GM23338 (cell line): ENCODE data around the gene OPALIN.

Experiments
- CREB1 ChIP-seq: fragments of 250-450 bp; sonication (Bioruptor Pico); IDR thresholded peaks from 2 replicates; pipeline ENCODE4 v1.5.0; 2020; ENCODE audit warnings: low read depth, mild to moderate bottlenecking, moderate library complexity
- CTCF ChIP-seq, 2 experiments: fragments of 200-600 bp in 1 of 2; sonication (generic) in 1 of 2; conservative IDR thresholded peaks; 2 replicates each; pipeline versions ENCODE4 v1.5.1 to v1.6.1; 2016 to 2017; ENCODE audit warnings: antibody characterized with exemption in 2 of 2, low read depth in 2 of 2, mild to moderate bottlenecking in 2 of 2, moderate library complexity in 1 of 2
- EZH2 ChIP-seq: fragments of 200-600 bp; sonication (generic); IDR thresholded peaks from one replicate; pipeline ENCODE4 v1.8.0; 2017; ENCODE audit warnings: antibody characterized with exemption, mild to moderate bottlenecking, low read depth; ENCODE audit not compliant: unreplicated experiment
- EZH2phosphoT487 ChIP-seq: fragments of 200-600 bp; sonication (generic); IDR thresholded peaks from one replicate; pipeline ENCODE4 v1.8.1; 2018; ENCODE audit warnings: antibody characterized with exemption; ENCODE audit not compliant: unreplicated experiment
- JUNB ChIP-seq: IDR thresholded peaks from one replicate; pipeline ENCODE4 v1.6.1; 2016; ENCODE audit warnings: antibody characterized with exemption; ENCODE audit not compliant: unreplicated experiment
- NANOG ChIP-seq: IDR thresholded peaks from 2 replicates; pipeline ENCODE4 v1.6.1; 2016; ENCODE audit warnings: antibody characterized with exemption, borderline replicate concordance
- POLR2AphosphoS5 ChIP-seq: IDR thresholded peaks from 2 replicates; pipeline ENCODE4 v1.6.1; 2016; ENCODE audit warnings: antibody characterized with exemption, low read depth
- REST ChIP-seq: IDR thresholded peaks from one replicate; pipeline ENCODE4 v1.6.1; 2018; ENCODE audit warnings: antibody characterized with exemption; ENCODE audit not compliant: unreplicated experiment

GRCh38 chr10:96377816-96378294, 19.1 kb upstream of the OPALIN start:
- TF ChIP-seq CREB1 = no peak
- TF ChIP-seq REST = no peak
- TF ChIP-seq CTCF (conservative IDR thresholded peaks at IDR 0.05; ENCODE audit: low read depth in 2 of 2) = no peak
- no peak for TF ChIP-seq EZH2
- TF ChIP-seq POLR2AphosphoS5 = no peak
- no peak for TF ChIP-seq JUNB
- no peak for TF ChIP-seq EZH2phosphoT487
- TF ChIP-seq NANOG = no peak
